NCI-H2196 (cell line): Measurements from ENCODE around the gene DNAJC10.

ENCODE experiments used
- DNase-seq: peaks from one replicate; lab custom pipeline; 2025; ENCODE audit not compliant: unreplicated experiment; lab: John Stamatoyannopoulos, UW

Gene DNAJC10

DNA sequence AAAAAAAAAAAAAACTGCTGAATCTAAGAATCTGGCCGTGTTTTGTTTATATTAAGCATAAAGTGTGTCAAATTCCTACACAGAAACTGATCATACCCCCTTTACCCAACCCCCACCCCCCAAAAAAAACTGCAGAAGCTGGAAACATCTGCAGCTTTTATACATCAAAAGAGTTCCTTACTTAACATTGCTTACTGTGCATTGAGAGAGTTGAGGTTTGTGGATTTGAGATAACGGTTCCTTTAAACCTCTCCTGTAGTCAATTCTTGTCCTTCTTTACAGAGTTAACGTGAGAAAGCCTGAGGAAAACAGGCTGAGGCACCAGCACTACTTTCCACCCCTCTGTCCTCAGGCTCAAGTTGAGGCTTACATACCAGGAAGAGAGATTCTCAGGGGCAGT is 115.9 kb downstream of the DNAJC10 start:
- no peak for DNase-seq

DNA sequence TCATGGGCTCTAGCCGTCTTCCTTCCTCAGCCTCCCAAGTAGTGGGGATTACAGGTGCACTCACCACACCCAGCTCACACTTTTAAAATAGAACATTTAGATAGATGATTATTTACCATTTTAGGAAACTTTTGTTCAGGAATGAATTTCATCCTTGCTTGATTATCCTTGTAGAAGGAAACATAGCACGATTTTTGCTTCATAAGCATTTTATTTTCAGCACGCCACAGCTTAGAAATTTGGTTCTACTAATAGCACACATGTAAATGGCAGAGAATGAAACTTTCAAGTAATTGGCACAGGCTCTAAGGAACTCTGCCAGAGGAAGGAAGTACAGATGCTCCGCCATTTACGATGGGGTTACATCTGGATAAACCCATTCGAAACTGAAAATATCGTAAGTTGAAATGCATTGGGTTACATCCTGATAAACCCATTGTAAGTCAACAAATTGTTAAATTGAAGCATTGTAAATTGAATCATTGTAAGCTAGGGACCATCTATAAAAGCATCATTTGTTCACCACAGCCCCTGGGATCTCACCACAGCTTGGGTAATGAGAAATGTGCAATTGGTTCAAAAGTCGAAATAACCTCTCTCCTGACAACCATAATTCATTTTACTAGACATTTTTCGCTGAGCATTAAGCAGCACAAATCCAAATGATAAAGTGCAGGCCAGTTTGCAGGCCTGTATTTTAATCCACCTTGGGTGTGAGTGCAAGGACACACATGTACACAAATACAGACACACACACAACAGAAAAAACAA is 117.2 kb downstream of the DNAJC10 start:
- DNase-seq: no peak

DNA sequence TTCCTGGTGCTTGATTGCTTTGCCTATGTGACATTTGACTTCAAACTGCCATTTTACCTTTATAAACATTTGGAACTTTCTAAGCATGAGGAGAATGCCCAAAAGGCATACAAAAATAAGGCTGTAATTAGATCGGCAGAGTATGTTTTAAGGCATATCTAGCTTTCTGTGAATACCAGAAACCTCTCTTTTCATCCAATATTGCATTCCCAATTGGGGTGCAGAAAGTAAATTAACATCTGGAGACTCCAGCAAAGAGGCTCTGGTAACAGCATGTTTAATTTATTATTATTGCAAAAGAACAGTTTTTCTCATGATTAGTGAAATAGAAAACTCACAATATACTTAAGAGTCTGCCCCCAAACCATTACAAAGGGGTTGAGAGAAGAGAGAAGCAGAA is 118.2 kb downstream of the DNAJC10 start:
- DNase-seq: no peak

DNA sequence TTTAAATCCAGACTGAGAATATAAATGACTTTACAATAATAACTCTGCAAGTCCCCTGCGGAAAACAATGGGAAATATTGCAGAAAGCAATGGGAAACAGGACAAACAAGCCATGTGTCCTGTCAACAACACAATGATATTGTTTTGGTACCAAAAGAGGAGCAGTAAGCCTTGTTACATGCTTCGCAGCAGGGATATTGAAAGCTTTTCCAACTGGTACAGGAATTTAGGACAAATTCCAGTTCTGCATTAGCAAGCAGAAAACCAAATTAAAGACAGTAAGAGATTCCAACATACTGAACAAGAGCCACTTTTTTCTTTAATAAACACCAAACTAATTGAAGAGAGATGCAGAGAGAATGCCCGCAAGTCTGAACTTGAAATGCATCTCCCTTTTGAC is 120.4 kb downstream of the DNAJC10 start:
- DNase-seq: no peak
